ACHN (cell line): ENCODE measurements around the gene UVRAG.

Experiments
- DNase-seq: peaks from one replicate; pipeline ENCODE4 v3.0.0-alpha.2; 2015
- in situ Hi-C: cut with HindIII; loops from 2 replicates; pipeline ENCODE4 v1.10.0; 2017; ENCODE audit warnings: low sequenced_read_pairs, low pct_ligation_motif_present, low pct_unique_long_range_greater_than_20kb

UVRAG gene

GRCh38 chr11:76090174-76090573, 275.2 kb downstream of the UVRAG start:
- in situ Hi-C loops, result no loop called here
- no peak for DNase-seq

GRCh38 chr11:76090821-76091220, 275.8 kb downstream of the UVRAG start:
- in situ Hi-C loops, result no loop called here

GRCh38 chr11:76094740-76095139, 279.7 kb downstream of the UVRAG start:
- in situ Hi-C loops, result no loop called here
- no peak for DNase-seq

More at GRCh38 chr11:76090821-76091220, 275.8 kb downstream of the UVRAG start:
- no peak for DNase-seq

DNA sequence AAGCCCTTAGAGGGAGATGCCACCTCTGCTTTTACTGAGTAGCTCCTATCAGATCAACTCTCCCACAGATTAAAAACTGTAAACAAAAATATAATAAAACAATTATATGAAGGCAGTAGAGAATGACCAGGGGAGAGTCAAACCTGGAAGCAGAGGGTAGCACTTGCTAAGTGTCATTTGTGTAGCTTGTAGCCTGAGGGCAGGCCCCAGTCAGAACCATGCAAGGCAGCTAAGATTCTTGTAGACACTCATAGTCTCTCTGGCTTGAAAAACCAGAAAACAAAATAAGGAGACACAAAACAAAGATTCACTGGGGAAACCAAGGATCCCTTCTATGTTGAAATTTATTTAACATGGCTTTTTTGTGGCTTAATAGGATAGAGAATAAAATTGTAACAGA, 280.9 kb downstream of the UVRAG start:
- in situ Hi-C loops, result no loop called here
- DNase-seq, result no peak

- in situ Hi-C loops, result no loop called here
- no peak for DNase-seq
These were observed 281.5 kb downstream of the UVRAG start for GRCh38 chr11:76096552-76096951.

DNA sequence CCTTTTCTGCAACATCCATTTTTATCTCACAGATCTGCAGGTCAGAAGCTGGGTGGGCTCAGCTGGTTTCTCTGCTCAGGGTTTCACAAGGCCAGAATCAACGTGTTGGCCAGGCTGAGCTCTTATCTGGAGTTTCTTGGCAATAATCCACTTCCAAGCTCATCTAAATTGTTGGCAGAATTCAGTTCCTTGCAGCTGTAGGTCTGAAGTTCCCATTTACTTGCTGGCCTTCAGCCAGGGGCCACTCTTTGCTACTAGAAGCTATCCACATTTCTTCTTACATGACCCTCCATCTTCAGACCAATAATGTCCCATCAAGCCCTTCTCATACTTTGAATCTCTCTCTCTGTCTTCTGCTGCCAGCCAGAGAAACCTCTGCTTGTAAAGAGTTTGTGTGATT, 287.8 kb downstream of the UVRAG start:
- no peak for DNase-seq

GRCh38 chr11:76103460-76103859, 288.4 kb downstream of the UVRAG start:
- in situ Hi-C loops, result no loop called here
- no peak for DNase-seq

More for the DNA sequence above, 287.8 kb downstream of the UVRAG start:
- in situ Hi-C loops, result no loop called here

GRCh38 chr11:76104285-76104684, 289.3 kb downstream of the UVRAG start:
- in situ Hi-C loops, result no loop called here
- no peak for DNase-seq

GRCh38 chr11:76105637-76106036, 290.6 kb downstream of the UVRAG start:
- DNase-seq, result no peak

GRCh38 chr11:76107971-76108370, 293.0 kb downstream of the UVRAG start:
- DNase-seq, result no peak
- in situ Hi-C loops, result no loop called here

More at GRCh38 chr11:76105637-76106036, 290.6 kb downstream of the UVRAG start:
- in situ Hi-C loops, result no loop called here

DNA sequence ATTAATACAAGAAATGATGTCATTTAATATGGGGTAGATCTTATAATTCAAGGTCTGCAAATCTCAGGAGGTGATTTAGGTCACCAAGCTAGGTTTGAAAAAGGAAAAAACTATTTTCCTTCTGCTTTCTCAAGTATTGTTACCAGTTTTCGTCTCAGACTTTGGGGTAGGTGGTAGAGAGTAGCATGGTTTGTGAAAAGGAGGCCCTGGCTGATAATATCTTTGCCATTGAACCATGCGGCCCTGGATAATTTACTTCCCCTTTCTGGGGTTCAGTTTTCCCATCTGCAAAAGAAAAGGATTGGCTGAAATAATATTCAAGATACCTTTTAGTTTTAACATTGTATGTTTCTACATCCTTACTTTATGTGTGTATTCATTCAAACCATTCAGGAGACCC, 299.2 kb downstream of the UVRAG start:
- DNase-seq, result no peak
- in situ Hi-C loops, result no loop called here

- in situ Hi-C loops, result no loop called here
- DNase-seq, result no peak
These were observed 300.5 kb downstream of the UVRAG start for GRCh38 chr11:76115555-76115954.

GRCh38 chr11:76119032-76119431, 304.0 kb downstream of the UVRAG start:
- no peak for DNase-seq
- in situ Hi-C loops, result no loop called here

GRCh38 chr11:76119779-76120178, 304.8 kb downstream of the UVRAG start:
- no peak for DNase-seq
- in situ Hi-C loops, result no loop called here

DNA sequence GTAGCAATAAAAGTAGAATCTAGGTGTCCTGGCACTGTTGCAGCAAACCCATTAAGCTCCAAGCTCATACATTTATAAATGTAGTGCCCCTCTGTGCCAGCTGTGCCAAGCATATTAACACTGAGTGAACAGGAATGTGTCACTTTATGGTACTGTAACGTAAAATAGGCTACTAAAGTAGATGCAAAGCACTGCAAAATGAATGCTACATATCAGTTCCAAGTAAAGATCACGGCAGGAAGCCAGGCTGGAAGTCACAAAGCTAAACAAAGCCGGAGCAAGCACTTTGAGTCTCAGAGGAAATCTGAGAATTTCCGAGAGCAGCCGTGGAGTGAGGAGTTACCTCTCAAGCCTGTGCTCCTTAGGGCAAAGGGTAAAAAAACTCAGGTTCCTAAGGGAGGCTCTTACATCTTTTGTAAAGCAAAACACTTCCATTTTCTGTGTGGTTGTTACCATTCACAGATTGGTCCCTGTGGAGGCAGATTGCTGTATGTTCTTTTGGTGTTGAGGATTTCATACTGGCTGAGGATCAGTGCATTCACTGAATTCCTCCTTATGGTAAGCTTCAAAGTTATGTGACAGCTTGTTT, 305.6 kb downstream of the UVRAG start:
- in situ Hi-C loops, result no loop called here

GRCh38 chr11:76123248-76123647, 308.2 kb downstream of the UVRAG start:
- DNase-seq, result no peak
- in situ Hi-C loops, result no loop called here

More for the DNA sequence above, 305.6 kb downstream of the UVRAG start:
- DNase-seq, result no peak

GRCh38 chr11:76124905-76125770, 310.1 kb downstream of the UVRAG start:
- no peak for DNase-seq
- in situ Hi-C loops, result no loop called here

DNA sequence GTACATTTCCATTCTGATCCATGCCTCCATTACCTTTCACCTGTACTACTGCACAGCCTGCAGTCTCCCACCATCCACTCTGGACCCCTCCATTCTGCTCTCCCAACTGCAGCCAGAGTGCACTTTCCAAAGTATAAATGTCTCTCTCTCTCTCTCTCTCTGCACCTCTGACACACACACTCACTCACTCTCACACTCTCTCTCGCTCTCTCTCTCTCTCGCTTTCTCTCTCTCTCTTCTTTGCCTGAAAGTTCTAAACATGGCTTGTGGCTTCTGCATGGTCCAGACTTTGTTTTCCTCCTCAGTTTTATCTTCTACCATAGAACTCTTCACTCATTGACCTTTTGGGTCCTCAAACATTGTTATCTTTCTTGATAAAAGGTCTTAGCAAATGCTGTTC, 314.7 kb downstream of the UVRAG start:
- in situ Hi-C loops, result no loop called here
- DNase-seq, result no peak

- in situ Hi-C loops, result no loop called here
- DNase-seq, result no peak
These were observed 316.1 kb downstream of the UVRAG start for GRCh38 chr11:76131142-76131541.
